ENCODE data around the gene C1QTNF6. TPM values are rescaled to one million over a fixed set of nuclear protein-coding genes. Genes with fewer than 3 reads are reported as not detected.

The C1QTNF6 gene
- total RNA-seq, 2 experiments from 2014 or later: 7.3 to 19.6 TPM

- Histone ChIP-seq H2AFZ (ENCODE audit: low read length) (no peak overlapping the region), H3K4me1 (ENCODE audit: insufficient read depth, low read length, poor library complexity, severe bottlenecking) (no peaks in the 10 kb centered on the region), H3K27ac (ENCODE audit: low read depth, low read length, poor library complexity, severe bottlenecking) (no peak overlapping the region), H3K9me2 (ENCODE audit: insufficient read depth, low read length) (no peaks in the 10 kb centered on the region), H3K4me3 (ENCODE audit: low read depth, low read length, poor library complexity, severe bottlenecking) (no peak overlapping the region), H4K20me1 (ENCODE audit: insufficient read depth, low read length) (no peaks in the 10 kb centered on the region), H3K79me2 (ENCODE audit: insufficient read depth, low read depth, low read length) (no peaks in the 10 kb centered on the region), H3K4me2 (ENCODE audit: low read length) (no peak overlapping the region), H3K36me3 (ENCODE audit: insufficient read depth, low read length) (no peaks in the 10 kb centered on the region), H3K9me3 (ENCODE audit: low read length) (no peaks in the 10 kb centered on the region)
- DNase-seq (ENCODE audit: low spot score): no peak
- POLR2A ChIA-PET: no interaction called here
- intact Hi-C loops (cut with micrococcal nuclease; ENCODE audit: unreplicated experiment): no loop called here
- CTCF ChIA-PET (ENCODE audit: unreplicated experiment): no interaction called here
- TF ChIP-seq CTCF (conservative IDR thresholded peaks at IDR 0.05; ENCODE audit: low read length) (peak; percentile 61; the same call in 1 of the 2 replicates), EZH2phosphoT487 (IDR thresholded peaks at IDR 0.05; ENCODE audit: borderline replicate concordance, low read depth, low read length) (no peak)
- no TSS peak for BruUV-seq (replicated peaks)
These were observed 17.9 kb downstream of the C1QTNF6 start for GRCh38 chr22:37169947-37170688.

GRCh38 chr22:37169406-37169805, 18.6 kb downstream of the C1QTNF6 start:
- Histone ChIP-seq H3K9me2 (ENCODE audit: insufficient read depth, low read length) (no peaks in the 10 kb centered on the region), H2AFZ (ENCODE audit: low read length) (no peak overlapping the region), H3K79me2 (ENCODE audit: insufficient read depth, low read depth, low read length) (no peaks in the 10 kb centered on the region), H3K4me2 (ENCODE audit: low read length) (no peak overlapping the region), H3K4me1 (ENCODE audit: insufficient read depth, low read length, poor library complexity, severe bottlenecking) (no peaks in the 10 kb centered on the region), H3K36me3 (ENCODE audit: insufficient read depth, low read length) (no peaks in the 10 kb centered on the region), H3K4me3 (ENCODE audit: low read depth, low read length, poor library complexity, severe bottlenecking) (no peak overlapping the region), H3K27ac (ENCODE audit: low read depth, low read length, poor library complexity, severe bottlenecking) (no peak overlapping the region), H4K20me1 (ENCODE audit: insufficient read depth, low read length) (no peaks in the 10 kb centered on the region), H3K9me3 (ENCODE audit: low read length) (no peaks in the 10 kb centered on the region)
- TF ChIP-seq CTCF (conservative IDR thresholded peaks at IDR 0.05; ENCODE audit: low read length) (no peak), EZH2phosphoT487 (IDR thresholded peaks at IDR 0.05; ENCODE audit: borderline replicate concordance, low read depth, low read length) (no peak)
- ChIA-PET CTCF (ENCODE audit: unreplicated experiment) (no interaction called here), POLR2A (no interaction called here)
- DNase-seq (ENCODE audit: low spot score): no peak
- intact Hi-C loops (cut with micrococcal nuclease; ENCODE audit: unreplicated experiment): no loop called here
- no TSS peak for BruUV-seq (replicated peaks)

DNA sequence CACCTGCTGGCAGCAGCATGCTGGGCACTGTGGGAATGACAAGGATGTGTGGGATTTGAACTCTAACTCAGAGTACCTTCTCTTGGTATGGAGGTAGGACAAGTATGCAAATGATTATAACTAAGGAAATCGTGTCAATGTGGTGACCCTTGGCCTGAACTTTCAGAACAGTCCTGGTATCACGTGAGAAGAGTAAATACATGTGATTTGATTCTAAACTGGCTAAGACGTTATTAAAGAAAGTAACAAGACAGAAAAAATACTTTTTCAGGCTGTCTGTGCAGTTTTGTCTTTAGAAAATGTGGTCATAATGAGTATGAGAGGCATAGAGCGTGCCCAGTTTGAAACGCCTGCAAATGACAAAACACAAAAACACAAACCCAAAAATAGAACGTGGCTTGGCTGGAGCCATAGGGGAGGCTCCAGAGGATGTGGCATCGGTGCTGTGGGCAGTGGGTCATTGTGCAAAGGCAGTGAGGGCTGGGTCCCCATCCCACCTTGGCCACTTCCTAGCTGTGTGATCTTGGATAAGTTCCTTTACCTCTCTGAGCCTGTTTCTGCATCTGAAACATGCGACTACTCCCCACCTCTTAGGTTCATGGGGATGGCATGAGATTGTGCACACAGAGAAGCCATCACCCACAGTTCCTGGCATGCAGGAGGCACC, 19.9 kb downstream of the C1QTNF6 start:
- BruUV-seq (replicated peaks): no TSS peak
- H2AFZ ChIP-seq (ENCODE audit: low read length): no peak overlapping the region
- H3K4me1 ChIP-seq (ENCODE audit: insufficient read depth, low read length, poor library complexity, severe bottlenecking): peaks cover 3% of the 10 kb centered on the region
- H3K4me2 ChIP-seq (ENCODE audit: low read length): no peak overlapping the region
- no peaks in the 10 kb centered on the region for H3K36me3 ChIP-seq (ENCODE audit: insufficient read depth, low read length)
- TF ChIP-seq CTCF (conservative IDR thresholded peaks at IDR 0.05; ENCODE audit: low read length) (no peak), EZH2phosphoT487 (IDR thresholded peaks at IDR 0.05; ENCODE audit: borderline replicate concordance, low read depth, low read length) (no peak)
- H3K9me3 ChIP-seq (ENCODE audit: low read length): no peaks in the 10 kb centered on the region
- H3K79me2 ChIP-seq (ENCODE audit: insufficient read depth, low read depth, low read length): no peaks in the 10 kb centered on the region
- H3K27ac ChIP-seq (ENCODE audit: low read depth, low read length, poor library complexity, severe bottlenecking): no peak overlapping the region
- no peaks in the 10 kb centered on the region for H3K9me2 ChIP-seq (ENCODE audit: insufficient read depth, low read length)
- POLR2A ChIA-PET: no interaction called here
- DNase-seq (ENCODE audit: low spot score): no peak
- CTCF ChIA-PET (ENCODE audit: unreplicated experiment): interaction anchor here (0.5 kb wide), 1 partner anchor 92 kb away, joined by 3 read pairs; no protein-coding TSS in a partner anchor
- intact Hi-C loops (cut with micrococcal nuclease; ENCODE audit: unreplicated experiment): no loop called here
- H3K4me3 ChIP-seq (ENCODE audit: low read depth, low read length, poor library complexity, severe bottlenecking): no peak overlapping the region
- no peaks in the 10 kb centered on the region for H4K20me1 ChIP-seq (ENCODE audit: insufficient read depth, low read length)
